NCI-H345 treated with DMSO at 0.1 percent for 48 hours (cell line): ENCODE results near the gene MSL1.

Experiments used
- DNase-seq: peaks from one replicate; lab custom pipeline; 2025; ENCODE audit not compliant: unreplicated experiment; lab: John Stamatoyannopoulos, UW

MSL1 gene

GRCh38 chr17:40103688-40104087 lies 18.1 kb upstream of the MSL1 start:
- DNase-seq, result no peak

- no peak for DNase-seq
These were observed 16.9 kb upstream of the MSL1 start for GRCh38 chr17:40104594-40105486.

- no peak for DNase-seq
These were observed 15.7 kb upstream of the MSL1 start for GRCh38 chr17:40105861-40106759.

- no peak for DNase-seq
These were observed 14.8 kb upstream of the MSL1 start for GRCh38 chr17:40106760-40107521.

- no peak for DNase-seq
These were observed 14.1 kb upstream of the MSL1 start for GRCh38 chr17:40107522-40108174.

GRCh38 chr17:40108970-40109824 lies 12.6 kb upstream of the MSL1 start:
- no peak for DNase-seq

- no peak for DNase-seq
These were observed 11.5 kb upstream of the MSL1 start for GRCh38 chr17:40110026-40110845.

GRCh38 chr17:40111221-40112128 lies 10.3 kb upstream of the MSL1 start:
- DNase-seq, result peak; percentile 65

- DNase-seq, result no peak
These were observed 9.5 kb upstream of the MSL1 start for GRCh38 chr17:40112191-40112711.

GRCh38 chr17:40112718-40113109 lies 9.1 kb upstream of the MSL1 start:
- DNase-seq, result no peak

- peak; percentile 89 for DNase-seq
These were observed 8.5 kb upstream of the MSL1 start for GRCh38 chr17:40113110-40113906.

- no peak for DNase-seq
These were observed 7.9 kb upstream of the MSL1 start for GRCh38 chr17:40113907-40114245.

GRCh38 chr17:40115101-40115436 lies 6.7 kb upstream of the MSL1 start:
- DNase-seq, result no peak

- no peak for DNase-seq
These were observed 596 bp downstream of the MSL1 start for GRCh38 chr17:40122136-40122998.

- DNase-seq, result peak; percentile 35
These were observed 1.4 kb downstream of the MSL1 start for GRCh38 chr17:40122999-40123810.
